SK-MEL-5 (cell line): ENCODE measurements around the gene ITPR3. TPM values are rescaled to one million over a fixed set of nuclear protein-coding genes. Genes with fewer than 3 reads are reported as not detected.

Experiments
- DNase-seq: peaks from one replicate; pipeline ENCODE4 v3.0.0-alpha.2; 2016; ENCODE audit warnings: low read depth, low spot score
- in situ Hi-C: cut with HindIII; loops from 2 replicates; pipeline ENCODE4 v1.10.0; 2016; ENCODE audit warnings: low sequenced_read_pairs, high pct_unique_total_duplicates, low pct_unique_long_range_greater_than_20kb
- total RNA-seq: library from RNA; depleted of rRNA; stranded (reverse); fragments of >200 nt; shearing (Covaris generic); gene quantifications from 2 replicates; pipeline ENCODE4 v1.2.3, GENCODE V29; 2014

The ITPR3 gene
- total RNA-seq, 1 experiment from 2014 or later = 4.3 TPM

DNA sequence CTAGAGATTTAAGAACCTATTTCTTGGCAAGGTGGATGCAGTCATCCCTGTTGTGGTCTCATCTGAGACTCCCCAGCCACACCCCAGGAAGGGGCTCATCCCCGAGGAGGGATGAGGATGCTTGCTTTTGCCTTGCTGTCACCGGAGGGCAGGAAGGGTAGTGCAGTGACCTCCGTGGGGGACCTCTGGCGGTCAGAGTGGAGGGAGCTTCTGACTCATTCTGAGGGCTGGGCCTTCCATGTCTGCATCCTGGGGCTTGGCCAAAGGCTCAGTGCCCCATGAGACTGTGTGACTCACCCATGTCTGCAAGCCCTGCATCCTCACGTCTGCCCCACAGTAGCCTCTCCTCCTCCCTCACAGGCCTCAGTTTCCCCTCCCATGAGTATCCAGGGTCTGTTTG is 51.7 kb downstream of the ITPR3 start:
- in situ Hi-C loops = no loop called here
- DNase-seq = peak; percentile 77

GRCh38 chr6:33673851-33674250 is 52.7 kb downstream of the ITPR3 start:
- in situ Hi-C loops = no loop called here
- no peak for DNase-seq

DNA sequence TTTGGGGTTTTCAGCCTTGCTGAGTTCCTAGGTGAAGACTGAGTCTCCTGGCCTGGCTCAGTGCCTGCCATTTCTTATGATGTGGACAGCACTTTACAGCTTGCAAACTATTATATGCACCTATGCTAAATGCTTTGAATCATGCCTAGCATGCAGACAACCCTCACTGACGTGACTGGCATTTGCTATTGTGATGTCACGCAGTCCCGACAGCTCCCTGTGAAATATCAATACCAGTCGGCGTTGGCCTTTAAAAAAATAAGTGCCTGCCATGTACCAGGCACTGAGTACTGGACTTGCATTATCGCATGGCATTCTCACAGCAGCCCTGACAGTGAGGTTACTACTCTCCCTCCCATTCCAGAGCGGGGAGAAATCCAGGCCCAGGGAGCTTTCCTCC is 54.8 kb downstream of the ITPR3 start:
- in situ Hi-C loops = no loop called here

DNA sequence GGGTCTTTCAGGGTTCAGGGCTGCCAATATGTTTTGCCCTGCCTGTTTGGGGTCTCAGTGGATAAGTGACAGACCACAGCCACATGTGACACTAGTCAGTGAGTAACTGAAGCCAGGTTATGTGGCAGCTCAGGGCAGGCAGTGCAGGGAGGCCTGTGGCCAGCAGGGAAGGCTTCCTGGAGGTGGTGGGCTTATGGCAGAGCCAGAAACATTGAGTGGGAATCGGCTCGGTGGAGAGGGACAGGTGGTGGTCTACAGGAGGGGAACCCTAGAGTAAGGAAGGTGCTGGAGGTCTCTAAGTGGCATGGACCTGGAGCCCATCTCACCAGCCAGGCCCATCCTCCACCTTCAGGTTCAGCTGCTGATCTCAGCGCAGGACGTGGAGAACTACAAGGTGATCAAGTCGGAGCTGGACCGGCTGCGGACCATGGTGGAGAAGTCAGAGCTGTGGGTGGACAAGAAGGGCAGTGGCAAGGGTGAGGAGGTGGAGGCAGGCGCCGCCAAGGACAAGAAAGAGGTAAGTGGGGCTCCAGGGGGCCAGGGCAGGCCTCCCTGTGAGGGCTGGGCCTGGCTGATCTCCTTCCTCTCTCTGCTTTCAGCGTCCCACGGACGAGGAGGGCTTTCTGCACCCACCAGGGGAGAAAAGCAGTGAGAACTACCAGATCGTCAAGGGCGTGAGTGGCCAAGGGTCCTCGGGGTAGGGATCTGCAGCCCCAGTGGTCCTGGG is 55.5 kb downstream of the ITPR3 start:
- in situ Hi-C loops = no loop called here
- no peak for DNase-seq

More for the DNA sequence above, 54.8 kb downstream of the ITPR3 start:
- DNase-seq = no peak

DNA sequence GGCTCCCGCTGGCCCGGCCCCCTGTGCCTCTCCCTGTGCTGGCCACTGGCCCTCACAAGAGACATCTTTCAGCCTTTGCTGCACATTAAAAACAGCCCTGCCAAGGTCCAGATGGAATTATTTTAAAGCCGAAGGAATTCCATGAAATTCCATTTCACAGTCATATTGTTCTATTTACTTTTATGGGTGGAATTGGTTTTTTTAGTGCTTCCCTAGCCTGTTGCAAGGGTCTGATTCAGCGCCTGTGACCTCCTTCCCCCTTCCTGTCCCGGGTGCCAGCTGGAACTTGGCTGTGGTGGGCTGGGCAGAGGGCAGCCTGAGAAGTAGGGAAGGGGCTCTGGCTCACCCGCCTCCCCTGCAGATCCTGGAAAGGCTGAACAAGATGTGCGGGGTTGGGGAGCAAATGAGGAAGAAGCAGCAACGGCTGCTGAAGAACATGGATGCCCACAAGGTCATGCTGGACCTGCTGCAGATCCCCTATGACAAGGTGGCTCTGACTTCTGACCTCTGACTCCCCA is 56.1 kb downstream of the ITPR3 start:
- no peak for DNase-seq
- in situ Hi-C loops = no loop called here

GRCh38 chr6:33677689-33678088 is 56.6 kb downstream of the ITPR3 start:
- DNase-seq = no peak
- in situ Hi-C loops = no loop called here

- in situ Hi-C loops = no loop called here
- DNase-seq = no peak
Observed at GRCh38 chr6:33678233-33678931, 57.3 kb downstream of the ITPR3 start.

GRCh38 chr6:33678932-33679490 is 57.9 kb downstream of the ITPR3 start:
- in situ Hi-C loops = no loop called here
- no peak for DNase-seq

- no peak for DNase-seq
- in situ Hi-C loops = no loop called here
Observed at GRCh38 chr6:33679761-33680160, 58.6 kb downstream of the ITPR3 start.

- in situ Hi-C loops = no loop called here
- no peak for DNase-seq
Observed at GRCh38 chr6:33682341-33682740, 61.2 kb downstream of the ITPR3 start.

GRCh38 chr6:33683051-33683571 is 62.0 kb downstream of the ITPR3 start:
- in situ Hi-C loops = no loop called here
- peak; percentile 65 for DNase-seq

- in situ Hi-C loops = no loop called here
Observed at GRCh38 chr6:33683576-33684427, 62.7 kb downstream of the ITPR3 start.

GRCh38 chr6:33684428-33684896 is 63.3 kb downstream of the ITPR3 start:
- no peak for DNase-seq
- in situ Hi-C loops = no loop called here

More at GRCh38 chr6:33683576-33684427, 62.7 kb downstream of the ITPR3 start:
- no peak for DNase-seq

- in situ Hi-C loops = no loop called here
- no peak for DNase-seq
Observed at GRCh38 chr6:33684983-33685382, 63.9 kb downstream of the ITPR3 start.

- DNase-seq = no peak
- in situ Hi-C loops = no loop called here
Observed at GRCh38 chr6:33685411-33686224, 64.5 kb downstream of the ITPR3 start.

DNA sequence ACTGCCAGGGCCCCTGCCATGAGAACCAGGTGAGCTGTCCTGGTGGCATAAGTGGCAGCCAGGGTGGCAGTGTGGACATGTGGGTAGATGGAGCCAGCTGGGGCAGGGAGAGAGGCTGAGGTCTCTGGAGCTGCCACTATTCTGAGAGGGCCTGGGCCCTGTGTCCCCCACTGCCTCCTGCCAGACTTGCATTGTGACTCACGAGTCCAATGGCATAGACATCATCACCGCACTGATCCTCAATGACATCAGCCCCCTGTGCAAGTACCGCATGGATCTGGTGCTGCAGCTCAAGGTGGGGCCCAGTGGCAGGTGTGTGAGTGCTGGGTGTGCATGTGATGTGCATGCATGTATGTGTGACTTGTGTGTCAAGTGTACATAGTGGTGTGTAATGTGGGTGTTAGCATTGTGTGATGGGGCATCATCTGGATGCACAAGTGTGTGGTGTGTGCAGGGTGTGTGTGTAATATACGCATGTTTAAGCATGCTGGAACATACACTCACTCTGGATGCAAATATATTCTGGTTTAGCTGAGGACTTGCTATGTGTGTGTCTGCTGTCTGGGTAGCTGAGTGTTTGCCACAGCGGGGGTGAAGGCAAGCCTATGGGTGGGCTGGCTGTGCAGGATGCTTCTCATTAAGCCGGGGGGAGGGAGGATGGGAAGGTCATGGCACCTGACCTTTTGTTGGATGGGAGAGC is 65.3 kb downstream of the ITPR3 start:
- DNase-seq = no peak
- in situ Hi-C loops = no loop called here
